ENCODE results near the gene ELK3.

Gene ELK3

DNA sequence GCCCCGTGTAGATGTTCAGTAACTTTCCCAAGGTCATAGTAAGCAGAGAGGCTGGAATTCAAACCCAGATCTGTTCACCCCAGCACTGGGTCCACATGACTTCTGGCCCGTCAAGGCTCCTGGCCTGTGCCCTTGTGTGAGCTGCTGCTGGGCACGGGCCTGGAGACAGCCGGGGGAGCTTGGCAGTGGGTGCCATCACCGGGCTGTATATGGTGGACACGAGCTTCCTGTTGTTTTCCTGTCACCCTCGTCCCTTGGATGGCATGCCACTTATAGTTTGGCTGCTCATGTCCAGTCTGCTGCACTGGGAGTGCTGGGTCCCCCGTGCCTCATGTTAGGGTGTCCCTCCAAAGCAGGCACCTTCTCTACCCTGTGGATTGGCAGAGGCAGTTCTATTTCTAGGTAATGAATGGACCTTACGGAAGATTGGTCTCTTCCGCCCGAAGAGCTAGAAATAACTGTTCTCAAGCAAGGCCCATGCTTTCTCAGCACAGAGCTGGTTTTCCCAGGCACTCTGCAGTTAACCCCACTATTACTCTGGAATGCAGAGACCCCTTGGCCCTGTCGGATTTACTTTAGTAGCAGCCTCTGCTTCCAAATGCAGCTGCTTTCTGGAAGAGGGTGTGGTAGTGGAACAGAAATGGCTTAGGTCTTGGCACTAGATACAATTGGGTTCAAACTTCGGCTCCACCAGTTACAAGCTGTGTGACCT is 44.3 kb downstream of the ELK3 start:
- Histone ChIP-seq H3K9ac (ENCODE audit: low read depth, low read length) (peak overlapping the region; percentile 55), H3K4me1 (ENCODE audit: control insufficient read depth, insufficient read depth, low read length) (peaks cover 81% of the 10 kb centered on the region)

DNA sequence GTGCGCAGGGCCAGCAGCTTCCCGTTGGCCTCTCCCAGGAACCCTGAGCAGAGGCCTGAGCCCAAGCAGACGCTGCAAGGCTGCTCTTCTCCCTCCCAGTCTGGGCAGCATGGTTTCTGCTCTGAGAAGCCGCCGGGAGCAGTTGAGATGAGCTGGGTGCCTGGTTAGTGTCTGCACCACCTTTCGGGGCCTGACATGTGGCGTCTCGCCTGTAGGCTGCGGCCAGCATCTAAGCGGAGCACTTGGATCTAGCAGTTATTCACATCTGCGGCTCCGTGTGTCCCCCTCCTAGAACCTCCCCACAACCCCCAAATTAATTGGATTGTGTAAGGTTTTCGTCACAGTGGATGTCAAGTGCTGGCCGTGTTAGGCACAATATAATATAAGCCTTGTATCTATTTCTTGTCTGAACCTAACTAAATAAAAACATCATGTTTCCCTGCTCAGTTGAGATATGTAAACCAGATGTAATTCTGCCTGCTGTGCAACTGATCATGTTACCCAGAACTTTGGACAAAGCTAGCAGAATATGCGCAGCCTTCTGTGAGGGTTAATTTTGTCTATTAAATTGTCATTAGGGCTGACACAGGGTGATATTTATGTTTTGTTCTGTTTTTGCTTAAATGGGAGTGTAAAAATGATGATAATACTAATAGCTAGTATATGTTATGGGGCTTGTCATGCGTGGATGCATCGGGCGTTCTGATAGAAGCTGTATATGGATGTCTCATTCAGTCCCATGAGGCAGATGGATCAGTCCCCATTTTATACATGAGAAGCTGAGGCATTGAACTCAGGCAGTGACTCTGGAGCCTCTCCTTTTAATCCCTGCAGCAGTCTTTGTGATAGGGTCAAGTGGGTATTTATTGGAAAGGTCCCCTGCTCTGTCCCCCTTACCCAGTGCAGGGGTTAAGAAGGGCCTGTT is 45.8 kb downstream of the ELK3 start:
- peaks cover 68% of the 10 kb centered on the region for H3K4me1 ChIP-seq (ENCODE audit: control insufficient read depth, insufficient read depth, low read length)
- no peak overlapping the region for H3K4me2 ChIP-seq (ENCODE audit: low read length)

More for the DNA sequence above, 44.3 kb downstream of the ELK3 start:
- H3K36me3 ChIP-seq (ENCODE audit: insufficient read depth, low read length) = peaks cover 54% of the 10 kb centered on the region
- no peaks in the 10 kb centered on the region for H3K9me3 ChIP-seq (replicated peaks; ENCODE audit: low read length)
- no peaks in the 10 kb centered on the region for H3K27me3 ChIP-seq (ENCODE audit: control insufficient read depth, insufficient read depth, low read length)
- peak overlapping the region; percentile 34 for H3K4me2 ChIP-seq (ENCODE audit: low read length)
- H3K4me3 ChIP-seq (ENCODE audit: low read length) = no peak overlapping the region

DNA sequence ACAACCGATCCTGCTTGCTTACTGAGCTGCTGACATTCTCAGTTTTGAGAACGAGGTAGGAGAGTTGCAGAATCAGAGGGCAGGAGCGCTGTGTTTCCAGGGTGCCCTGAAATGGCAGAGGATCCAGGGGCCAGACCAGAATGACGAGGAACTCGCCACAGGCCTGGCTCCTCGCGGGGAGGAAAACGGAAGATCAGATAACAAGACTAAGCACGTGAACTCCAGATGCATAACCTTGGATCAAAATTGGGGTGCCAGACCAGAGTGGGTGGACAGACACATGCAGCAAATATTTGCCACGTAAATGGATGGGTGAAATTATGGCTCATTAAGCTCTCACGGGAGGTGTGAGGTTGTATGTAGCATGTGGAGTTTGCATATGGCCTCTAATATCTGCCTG is 46.5 kb downstream of the ELK3 start:
- H3K9me3 ChIP-seq (replicated peaks; ENCODE audit: low read length) = no peaks in the 10 kb centered on the region
- H3K4me3 ChIP-seq (ENCODE audit: low read length) = no peak overlapping the region
- H3K36me3 ChIP-seq (ENCODE audit: insufficient read depth, low read length) = peaks cover 59% of the 10 kb centered on the region
- no peaks in the 10 kb centered on the region for H3K27me3 ChIP-seq (ENCODE audit: control insufficient read depth, insufficient read depth, low read length)
- H3K9ac ChIP-seq (ENCODE audit: low read depth, low read length) = no peak overlapping the region
- no peak overlapping the region for H3K4me2 ChIP-seq (ENCODE audit: low read length)
- H3K4me1 ChIP-seq (ENCODE audit: control insufficient read depth, insufficient read depth, low read length) = peaks cover 62% of the 10 kb centered on the region

More for the DNA sequence above, 45.8 kb downstream of the ELK3 start:
- no peak overlapping the region for H3K4me3 ChIP-seq (ENCODE audit: low read length)
- no peaks in the 10 kb centered on the region for H3K9me3 ChIP-seq (replicated peaks; ENCODE audit: low read length)
- H3K27me3 ChIP-seq (ENCODE audit: control insufficient read depth, insufficient read depth, low read length) = no peaks in the 10 kb centered on the region
- H3K9ac ChIP-seq (ENCODE audit: low read depth, low read length) = peak overlapping the region; percentile 7
- peaks cover 59% of the 10 kb centered on the region for H3K36me3 ChIP-seq (ENCODE audit: insufficient read depth, low read length)

DNA sequence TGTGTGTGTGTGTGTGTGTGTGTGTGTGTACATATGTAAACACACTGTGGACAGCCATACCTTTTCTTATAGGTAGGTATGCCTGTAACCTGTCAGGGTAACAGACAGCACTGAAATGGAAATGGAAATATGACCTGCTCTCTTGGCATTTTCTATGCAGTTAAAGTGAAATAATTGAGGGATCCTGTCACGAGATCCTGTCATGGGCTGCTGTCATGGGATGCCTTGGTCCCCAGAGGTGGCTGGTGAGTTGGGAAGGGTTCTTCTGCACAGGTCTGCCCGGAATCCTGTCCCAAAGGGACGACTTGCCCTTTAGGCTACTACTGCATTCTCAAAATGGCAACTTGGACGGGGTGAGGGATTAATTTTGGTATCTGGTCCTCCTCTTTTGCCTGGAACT is 47.3 kb downstream of the ELK3 start:
- H3K27me3 ChIP-seq (ENCODE audit: control insufficient read depth, insufficient read depth, low read length) = no peaks in the 10 kb centered on the region
- no peak overlapping the region for H3K4me2 ChIP-seq (ENCODE audit: low read length)

GRCh38 chr12:96241846-96242256 is 47.7 kb downstream of the ELK3 start:
- Histone ChIP-seq H3K4me1 (ENCODE audit: control insufficient read depth, insufficient read depth, low read length) (peaks cover 51% of the 10 kb centered on the region), H3K4me3 (ENCODE audit: low read length) (no peak overlapping the region), H3K9ac (ENCODE audit: low read depth, low read length) (peak overlapping the region; percentile 53), H3K9me3 (replicated peaks; ENCODE audit: low read length) (no peaks in the 10 kb centered on the region), H3K4me2 (ENCODE audit: low read length) (no peak overlapping the region), H3K36me3 (ENCODE audit: insufficient read depth, low read length) (peaks cover 64% of the 10 kb centered on the region), H3K27me3 (ENCODE audit: control insufficient read depth, insufficient read depth, low read length) (no peaks in the 10 kb centered on the region)

More for the DNA sequence above, 47.3 kb downstream of the ELK3 start:
- Histone ChIP-seq H3K4me1 (ENCODE audit: control insufficient read depth, insufficient read depth, low read length) (peaks cover 54% of the 10 kb centered on the region), H3K4me3 (ENCODE audit: low read length) (no peak overlapping the region), H3K9ac (ENCODE audit: low read depth, low read length) (peak overlapping the region; percentile 53), H3K36me3 (ENCODE audit: insufficient read depth, low read length) (peaks cover 62% of the 10 kb centered on the region), H3K9me3 (replicated peaks; ENCODE audit: low read length) (no peaks in the 10 kb centered on the region)

GRCh38 chr12:96242597-96242996 is 48.4 kb downstream of the ELK3 start:
- Histone ChIP-seq H3K9me3 (replicated peaks; ENCODE audit: low read length) (no peaks in the 10 kb centered on the region), H3K36me3 (ENCODE audit: insufficient read depth, low read length) (peaks cover 68% of the 10 kb centered on the region), H3K9ac (ENCODE audit: low read depth, low read length) (peak overlapping the region; percentile 34), H3K4me1 (ENCODE audit: control insufficient read depth, insufficient read depth, low read length) (peaks cover 51% of the 10 kb centered on the region), H3K4me2 (ENCODE audit: low read length) (no peak overlapping the region), H3K27me3 (ENCODE audit: control insufficient read depth, insufficient read depth, low read length) (no peaks in the 10 kb centered on the region), H3K4me3 (ENCODE audit: low read length) (no peak overlapping the region)

GRCh38 chr12:96244826-96245225 is 50.7 kb downstream of the ELK3 start:
- Histone ChIP-seq H3K36me3 (ENCODE audit: insufficient read depth, low read length) (peaks cover 80% of the 10 kb centered on the region), H3K9ac (ENCODE audit: low read depth, low read length) (no peak overlapping the region), H3K4me2 (ENCODE audit: low read length) (no peak overlapping the region), H3K4me3 (ENCODE audit: low read length) (no peak overlapping the region), H3K27me3 (ENCODE audit: control insufficient read depth, insufficient read depth, low read length) (no peaks in the 10 kb centered on the region), H3K4me1 (ENCODE audit: control insufficient read depth, insufficient read depth, low read length) (peaks cover 52% of the 10 kb centered on the region), H3K9me3 (replicated peaks; ENCODE audit: low read length) (no peaks in the 10 kb centered on the region)

DNA sequence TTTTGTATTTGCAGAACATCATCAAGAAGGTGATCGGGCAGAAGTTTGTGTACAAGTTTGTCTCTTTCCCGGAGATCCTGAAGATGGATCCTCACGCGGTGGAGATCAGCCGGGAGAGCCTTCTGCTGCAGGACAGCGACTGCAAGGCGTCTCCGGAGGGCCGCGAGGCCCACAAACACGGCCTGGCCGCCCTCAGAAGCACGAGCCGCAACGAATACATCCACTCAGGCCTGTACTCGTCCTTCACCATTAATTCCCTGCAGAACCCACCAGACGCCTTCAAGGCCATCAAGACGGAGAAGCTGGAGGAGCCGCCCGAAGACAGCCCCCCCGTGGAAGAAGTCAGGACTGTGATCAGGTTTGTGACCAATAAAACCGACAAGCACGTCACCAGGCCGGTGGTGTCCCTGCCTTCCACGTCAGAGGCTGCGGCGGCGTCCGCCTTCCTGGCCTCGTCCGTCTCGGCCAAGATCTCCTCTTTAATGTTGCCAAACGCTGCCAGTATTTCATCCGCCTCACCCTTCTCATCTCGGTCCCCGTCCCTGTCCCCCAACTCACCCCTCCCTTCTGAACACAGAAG is 52.8 kb downstream of the ELK3 start:
- H3K4me2 ChIP-seq (ENCODE audit: low read length) = no peak overlapping the region
- H3K27me3 ChIP-seq (ENCODE audit: control insufficient read depth, insufficient read depth, low read length) = no peaks in the 10 kb centered on the region
- H3K9ac ChIP-seq (ENCODE audit: low read depth, low read length) = no peak overlapping the region
- H3K4me1 ChIP-seq (ENCODE audit: control insufficient read depth, insufficient read depth, low read length) = peaks cover 37% of the 10 kb centered on the region
- H3K9me3 ChIP-seq (replicated peaks; ENCODE audit: low read length) = no peaks in the 10 kb centered on the region
- H3K36me3 ChIP-seq (ENCODE audit: insufficient read depth, low read length) = peaks cover 86% of the 10 kb centered on the region
- H3K4me3 ChIP-seq (ENCODE audit: low read length) = no peak overlapping the region

DNA sequence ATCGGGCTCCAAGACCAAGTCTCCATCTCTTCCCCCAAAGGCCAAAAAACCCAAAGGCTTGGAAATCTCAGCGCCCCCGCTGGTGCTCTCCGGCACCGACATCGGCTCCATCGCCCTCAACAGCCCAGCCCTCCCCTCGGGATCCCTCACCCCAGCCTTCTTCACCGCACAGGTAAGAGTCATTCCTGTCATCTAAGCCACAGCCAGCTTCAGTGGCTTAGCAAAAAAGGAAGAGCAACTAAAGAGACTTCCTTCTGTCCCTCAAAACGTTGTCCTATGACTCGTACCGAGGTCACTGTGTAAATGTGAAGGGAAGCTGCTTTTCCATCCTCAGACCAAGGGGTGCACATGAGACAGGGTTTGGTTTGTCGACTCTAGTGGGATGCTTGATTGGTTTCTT is 53.4 kb downstream of the ELK3 start:
- H3K4me3 ChIP-seq (ENCODE audit: low read length) = no peak overlapping the region
- H3K36me3 ChIP-seq (ENCODE audit: insufficient read depth, low read length) = peaks cover 86% of the 10 kb centered on the region
- no peak overlapping the region for H3K9ac ChIP-seq (ENCODE audit: low read depth, low read length)
- H3K27me3 ChIP-seq (ENCODE audit: control insufficient read depth, insufficient read depth, low read length) = no peaks in the 10 kb centered on the region
- H3K9me3 ChIP-seq (replicated peaks; ENCODE audit: low read length) = no peaks in the 10 kb centered on the region
- H3K4me2 ChIP-seq (ENCODE audit: low read length) = no peak overlapping the region
- H3K4me1 ChIP-seq (ENCODE audit: control insufficient read depth, insufficient read depth, low read length) = peaks cover 32% of the 10 kb centered on the region

DNA sequence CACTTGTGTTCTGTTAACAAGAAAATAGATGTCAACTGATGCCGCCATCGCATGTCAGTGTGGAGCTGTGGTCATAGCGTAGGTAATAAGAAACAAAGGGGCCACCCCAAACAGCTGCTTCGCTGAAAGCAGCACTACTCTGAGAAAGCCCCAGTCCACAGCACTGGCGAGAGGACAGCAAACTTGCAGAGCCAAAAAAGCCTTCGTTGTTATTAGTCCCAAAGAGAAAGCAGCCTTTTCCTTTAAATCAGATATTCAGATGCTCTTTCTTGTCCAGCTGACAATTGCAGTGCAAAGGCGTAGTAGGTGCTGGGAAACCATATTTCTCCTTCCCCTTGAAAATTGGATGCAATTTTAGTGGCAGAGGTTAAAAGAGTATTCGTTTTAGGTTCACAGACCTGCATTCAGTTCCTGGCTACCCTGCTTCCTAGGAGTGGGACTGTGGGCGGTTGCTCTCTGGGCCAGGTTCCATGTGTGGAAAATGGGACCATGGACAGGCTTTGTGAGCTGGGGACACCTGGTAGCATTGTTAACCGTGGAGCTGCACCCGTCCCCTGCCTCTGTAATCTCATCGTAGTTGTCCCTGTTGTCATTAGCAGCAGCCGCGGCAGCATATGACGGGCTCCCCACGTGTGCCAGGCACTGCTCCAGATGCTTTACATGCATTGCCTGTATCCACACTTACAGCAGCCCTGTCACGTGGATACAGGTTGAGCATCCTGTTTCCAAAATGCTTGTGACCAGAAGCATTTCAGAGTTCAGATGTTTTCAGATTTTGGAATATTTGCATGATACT is 54.2 kb downstream of the ELK3 start:
- Histone ChIP-seq H3K9ac (ENCODE audit: low read depth, low read length) (no peak overlapping the region), H3K4me3 (ENCODE audit: low read length) (no peak overlapping the region), H3K4me2 (ENCODE audit: low read length) (no peak overlapping the region), H3K36me3 (ENCODE audit: insufficient read depth, low read length) (peaks cover 83% of the 10 kb centered on the region), H3K9me3 (replicated peaks; ENCODE audit: low read length) (no peaks in the 10 kb centered on the region), H3K27me3 (ENCODE audit: control insufficient read depth, insufficient read depth, low read length) (no peaks in the 10 kb centered on the region), H3K4me1 (ENCODE audit: control insufficient read depth, insufficient read depth, low read length) (peaks cover 29% of the 10 kb centered on the region)
